Tibial nerve (tissue), 4 donors: ENCODE data around the gene ROBO1. TPM values are rescaled to one million over a fixed set of nuclear protein-coding genes. Genes with fewer than 3 reads are reported as not detected.

Experiments used
- DNase-seq, 2 donors: peaks; one replicate each; pipeline ENCODE4 v3.0.0-alpha.2; 2019; ENCODE audit warnings: low spot score in 2 of 2
- H3K27ac ChIP-seq, 4 donors: fragments of 200-600 bp; sonication (generic) in 3 of 4; one replicate each; pipeline ENCODE4 v1.5.1; 2017 to 2019; ENCODE audit warnings: mild to moderate bottlenecking in 1 of 4
- H3K27me3 ChIP-seq, 2 donors: fragments of 200-600 bp; sonication (generic) in 1 of 2; one replicate each; pipeline versions ENCODE4 v1.5.1 to v1.6.0; 2017 to 2019
- H3K36me3 ChIP-seq, 3 donors: fragments of 200-600 bp; sonication (generic); one replicate each; pipeline ENCODE4 v1.5.1; 2018 to 2019
- H3K4me1 ChIP-seq, 4 donors: fragments of 200-600 bp; sonication (generic) in 3 of 4; one replicate each; pipeline ENCODE4 v1.5.1; 2017 to 2019
- H3K4me3 ChIP-seq, 4 donors: fragments of 200-600 bp; sonication (generic) in 3 of 4; one replicate each; pipeline ENCODE4 v1.5.1; 2017 to 2019; ENCODE audit warnings: mild to moderate bottlenecking in 1 of 4, moderate library complexity in 1 of 4
- H3K9me3 ChIP-seq, 4 donors: fragments of 200-600 bp; sonication (generic) in 3 of 4; one replicate each; pipeline ENCODE4 v1.5.1; 2017 to 2019
- EP300 ChIP-seq, 2 donors: sonication (generic); formaldehyde crosslinking; IDR thresholded peaks; one replicate each; pipeline ENCODE4 v1.6.1; 2017; ENCODE audit warnings: antibody characterized with exemption in 2 of 2, mild to moderate bottlenecking in 1 of 2
- POLR2A ChIP-seq, 2 donors: fragments of 450-650 bp; IDR thresholded peaks; one replicate each; pipeline ENCODE4 v1.6.1; 2017; ENCODE audit warnings: antibody characterized with exemption in 2 of 2, mild to moderate bottlenecking in 2 of 2, moderate library complexity in 2 of 2
- WGBS, 2 donors: methylation state at CpG; one replicate each; pipeline ENCODE4 v1.1.5; 2018; 5-methylcytosine and 5-hydroxymethylcytosine counted together
- total RNA-seq, 4 donors: library from RNA; depleted of rRNA; stranded (reverse); fragments of >200 nt; gene quantifications; one replicate each; pipeline ENCODE4 v1.1.0, GENCODE V29; 2016
- TF ChIP-seq, protein P1 (sequence below), 5 experiments: fragments of 200-600 bp in 3 of 5; fragments of 450-650 bp in 2 of 5; sonication (generic) in 3 of 5; IDR thresholded peaks; one replicate each; pipeline ENCODE4 v1.5.1; 2016 to 2019; ENCODE audit warnings: antibody characterized with exemption in 5 of 5, mild to moderate bottlenecking in 3 of 5, moderate library complexity in 2 of 5

The ROBO1 gene
- total RNA-seq, 4 donors from 2014 or later = 12.6 to 27.8 (median 23.1) TPM

DNA sequence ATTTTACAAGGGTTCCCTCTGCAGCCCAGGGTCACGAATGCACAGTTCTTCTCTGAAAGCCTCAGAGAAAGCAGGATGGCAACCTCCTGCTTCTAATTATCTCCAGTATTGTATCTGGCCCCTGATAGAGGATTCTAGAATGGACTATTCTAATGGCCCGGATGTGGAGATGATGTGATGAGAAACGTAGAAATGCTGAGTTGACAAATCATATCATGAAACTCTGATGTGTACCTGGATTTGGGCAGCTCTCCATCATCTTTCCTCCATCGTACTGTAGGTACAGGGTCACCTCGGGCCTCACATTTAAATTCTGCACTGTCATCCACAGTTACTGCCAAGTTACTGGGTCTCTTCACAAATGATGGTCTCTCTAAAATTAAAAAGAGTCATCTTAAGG, 1050.8 kb downstream of the ROBO1 start:
- no peak overlapping the region for H3K27ac ChIP-seq
- TF ChIP-seq EP300 (IDR thresholded peaks at IDR 0.05) (no peak), POLR2A (IDR thresholded peaks at IDR 0.05) (no peak)
- TF ChIP-seq, protein P1, sequence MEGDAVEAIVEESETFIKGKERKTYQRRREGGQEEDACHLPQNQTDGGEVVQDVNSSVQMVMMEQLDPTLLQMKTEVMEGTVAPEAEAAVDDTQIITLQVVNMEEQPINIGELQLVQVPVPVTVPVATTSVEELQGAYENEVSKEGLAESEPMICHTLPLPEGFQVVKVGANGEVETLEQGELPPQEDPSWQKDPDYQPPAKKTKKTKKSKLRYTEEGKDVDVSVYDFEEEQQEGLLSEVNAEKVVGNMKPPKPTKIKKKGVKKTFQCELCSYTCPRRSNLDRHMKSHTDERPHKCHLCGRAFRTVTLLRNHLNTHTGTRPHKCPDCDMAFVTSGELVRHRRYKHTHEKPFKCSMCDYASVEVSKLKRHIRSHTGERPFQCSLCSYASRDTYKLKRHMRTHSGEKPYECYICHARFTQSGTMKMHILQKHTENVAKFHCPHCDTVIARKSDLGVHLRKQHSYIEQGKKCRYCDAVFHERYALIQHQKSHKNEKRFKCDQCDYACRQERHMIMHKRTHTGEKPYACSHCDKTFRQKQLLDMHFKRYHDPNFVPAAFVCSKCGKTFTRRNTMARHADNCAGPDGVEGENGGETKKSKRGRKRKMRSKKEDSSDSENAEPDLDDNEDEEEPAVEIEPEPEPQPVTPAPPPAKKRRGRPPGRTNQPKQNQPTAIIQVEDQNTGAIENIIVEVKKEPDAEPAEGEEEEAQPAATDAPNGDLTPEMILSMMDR (IDR thresholded peaks at IDR 0.05) = no peak
- WGBS, 2 donors = 89 to 93% methylated on average over 5 of the region's 5 CpGs
- H3K4me1 ChIP-seq = no peaks in the 10 kb centered on the region
- peaks cover 0 to 11% (median 0%) of the 10 kb centered on the region in 3 donors for H3K36me3 ChIP-seq
- no peaks in the 10 kb centered on the region for H3K27me3 ChIP-seq
- no peak for DNase-seq
- H3K9me3 ChIP-seq = no peaks in the 10 kb centered on the region
- H3K4me3 ChIP-seq = no peak overlapping the region

DNA sequence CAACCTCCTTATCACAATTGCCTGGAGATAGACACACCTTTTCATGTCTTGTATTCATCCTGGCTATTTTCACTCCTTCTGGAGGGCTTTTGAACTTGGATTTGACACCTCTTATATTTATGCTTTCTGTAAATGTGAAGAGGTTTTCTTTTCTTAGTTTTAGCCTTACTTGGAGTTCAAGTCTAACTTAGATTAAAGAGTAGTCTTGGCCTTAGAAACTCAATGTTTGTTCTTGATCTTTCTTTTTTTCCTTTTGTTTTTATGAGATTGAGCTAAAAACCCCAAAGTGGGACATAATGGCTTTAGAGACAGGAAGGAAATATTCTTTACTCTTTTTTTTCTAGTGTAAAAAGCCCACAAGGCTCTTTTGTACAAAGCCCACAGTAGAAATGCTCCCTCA, 1054.9 kb downstream of the ROBO1 start:
- TF ChIP-seq POLR2A (IDR thresholded peaks at IDR 0.05) (no peak), EP300 (IDR thresholded peaks at IDR 0.05) (no peak)
- TF ChIP-seq, protein P1 (IDR thresholded peaks at IDR 0.05) = no peak
- H3K4me1 ChIP-seq = no peaks in the 10 kb centered on the region
- DNase-seq = no peak
- H3K27me3 ChIP-seq = no peaks in the 10 kb centered on the region
- H3K27ac ChIP-seq = no peak overlapping the region
- no peaks in the 10 kb centered on the region for H3K9me3 ChIP-seq
- H3K36me3 ChIP-seq = peaks cover 0 to 11% (median 0%) of the 10 kb centered on the region in 3 donors
- no peak overlapping the region for H3K4me3 ChIP-seq

DNA sequence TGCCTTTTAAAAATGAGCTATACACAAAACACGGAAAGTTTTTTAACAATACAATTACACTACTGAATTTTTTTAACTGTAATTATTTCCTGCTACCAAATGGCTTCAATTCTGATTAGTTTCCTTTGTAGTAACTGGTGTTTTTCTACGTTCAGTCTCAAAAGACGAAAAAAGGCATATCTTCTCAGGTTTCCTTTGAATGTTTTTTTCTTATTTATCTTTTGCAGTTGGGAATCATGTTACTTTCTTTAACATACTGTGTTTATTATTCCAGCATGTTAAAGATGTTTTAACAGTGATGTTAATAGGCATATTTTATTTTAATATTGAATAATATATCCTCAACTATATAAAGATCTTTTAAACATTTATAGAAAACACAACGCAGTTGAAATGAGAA, 1055.5 kb downstream of the ROBO1 start:
- Histone ChIP-seq H3K27ac (no peak overlapping the region), H3K9me3 (no peaks in the 10 kb centered on the region), H3K4me3 (no peak overlapping the region), H3K36me3 (peaks cover 0 to 10% (median 0%) of the 10 kb centered on the region in 3 donors), H3K4me1 (no peaks in the 10 kb centered on the region), H3K27me3 (no peaks in the 10 kb centered on the region)
- DNase-seq = no peak
- TF ChIP-seq POLR2A (IDR thresholded peaks at IDR 0.05) = no peak
- TF ChIP-seq, protein P1 (IDR thresholded peaks at IDR 0.05) = no peak
- TF ChIP-seq EP300 (IDR thresholded peaks at IDR 0.05) = no peak
- 76% methylated on average over 4 of the region's 4 CpGs for WGBS, 2 donors

DNA sequence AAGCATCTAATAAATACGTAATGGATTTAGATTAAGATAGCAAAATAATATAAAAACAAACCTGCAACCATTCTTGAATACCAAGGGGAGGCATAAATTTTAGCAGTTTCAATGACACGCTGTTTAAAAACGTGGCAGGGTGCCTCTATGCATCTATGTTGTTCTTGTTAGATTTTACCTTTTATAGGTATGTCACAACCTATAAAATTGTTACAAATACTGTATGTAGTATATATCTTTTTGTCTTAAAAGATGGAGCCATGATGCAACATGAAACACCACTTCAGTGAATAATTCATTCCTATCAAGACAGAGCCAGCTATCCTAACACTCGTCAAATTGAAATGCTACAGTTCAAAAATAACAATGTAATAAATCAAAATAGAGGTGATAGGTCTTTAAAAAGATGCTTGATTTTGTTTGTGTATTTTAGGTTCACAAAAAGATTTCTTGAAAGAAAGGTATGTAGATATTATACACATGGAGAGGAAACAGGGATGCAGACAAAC, 1059.2 kb downstream of the ROBO1 start:
- H3K4me1 ChIP-seq = peaks cover 0 to 6% (median 0%) of the 10 kb centered on the region in 4 donors
- 90 to 93% methylated on average over 4 of the region's 4 CpGs for WGBS, 2 donors
- no peak overlapping the region for H3K4me3 ChIP-seq
- no peaks in the 10 kb centered on the region for H3K36me3 ChIP-seq
- no peak overlapping the region for H3K27ac ChIP-seq
- TF ChIP-seq POLR2A (IDR thresholded peaks at IDR 0.05) = no peak
- TF ChIP-seq, protein P1 (IDR thresholded peaks at IDR 0.05) = no peak
- TF ChIP-seq EP300 (IDR thresholded peaks at IDR 0.05) = no peak
- H3K9me3 ChIP-seq = no peaks in the 10 kb centered on the region
- DNase-seq = no peak
- no peaks in the 10 kb centered on the region for H3K27me3 ChIP-seq

DNA sequence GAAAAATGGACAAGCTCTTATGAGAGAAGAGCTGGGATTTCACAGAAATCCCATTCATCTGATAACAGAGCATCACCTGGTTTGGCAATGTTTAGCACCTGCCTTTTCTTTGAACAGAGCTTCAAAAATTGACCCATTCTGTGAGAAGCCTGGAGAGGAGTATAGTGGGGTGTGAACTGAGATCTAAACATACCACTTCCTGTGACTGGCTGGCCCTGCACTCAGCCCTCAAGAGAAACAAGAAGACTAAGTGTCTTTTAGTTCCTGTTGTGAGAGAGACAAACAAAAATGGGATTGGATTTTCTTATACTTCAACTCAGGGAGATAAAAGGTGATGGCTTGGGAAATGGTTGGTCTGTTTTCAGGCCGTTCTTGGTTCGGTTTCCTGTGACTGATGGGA, 1060.2 kb downstream of the ROBO1 start:
- TF ChIP-seq POLR2A (IDR thresholded peaks at IDR 0.05) = no peak
- TF ChIP-seq, protein P1 (IDR thresholded peaks at IDR 0.05) = no peak
- TF ChIP-seq EP300 (IDR thresholded peaks at IDR 0.05) = no peak

More for the DNA sequence above, 1060.2 kb downstream of the ROBO1 start:
- no peak overlapping the region for H3K4me3 ChIP-seq
- H3K9me3 ChIP-seq = no peaks in the 10 kb centered on the region
- WGBS, 2 donors = 83 to 95% methylated on average over 2 of the region's 2 CpGs
- no peaks in the 10 kb centered on the region for H3K36me3 ChIP-seq
- H3K27me3 ChIP-seq = no peaks in the 10 kb centered on the region
- no peak for DNase-seq
- H3K4me1 ChIP-seq = peaks cover 0 to 13% (median 0%) of the 10 kb centered on the region in 4 donors
- no peak overlapping the region for H3K27ac ChIP-seq
